ENCODE measurements around the gene OMP.

- TF ChIP-seq POLR2A (IDR thresholded peaks at IDR 0.05) (no peak), CTCF (IDR thresholded peaks at IDR 0.05) (no peak)
Observed at GRCh38 chr11:77072851-77073327, 29.8 kb upstream of the OMP start.

Measured in body of pancreas (tissue), 4 donors.